HEK293T (cell line): ENCODE data around the gene HS6ST2.

Experiments
- CTCF ChIA-PET: fragments of 350-600 bp; formaldehyde crosslinking; extraction: SDS; loops from one replicate; lab custom pipeline; 2021; ENCODE audit warnings: antibody characterized with exemption, inconsistent platforms; lab: Yijun Ruan, JAX
- POLR2A ChIA-PET: fragments of 350-600 bp; formaldehyde crosslinking; extraction: SDS; loops from one replicate; lab custom pipeline; 2020; ENCODE audit warnings: antibody characterized with exemption, inconsistent platforms; lab: Yijun Ruan, JAX
- DNase-seq: peaks from one replicate; pipeline ENCODE4 v3.0.0; 2012; ENCODE audit warnings: mixed read lengths; ENCODE audit errors: extremely low spot score
- ARNT ChIP-seq: fragments of 450-650 bp; IDR thresholded peaks from 2 replicates; pipeline ENCODE4 v1.6.1; 2017; ENCODE audit warnings: mild to moderate bottlenecking
- BHLHE40 ChIP-seq: fragments of 450-650 bp; IDR thresholded peaks from 2 replicates; pipeline ENCODE4 v1.6.1; 2016; ENCODE audit warnings: mild to moderate bottlenecking, moderate library complexity, borderline replicate concordance
- CTBP1 ChIP-seq: fragments of 450-650 bp; IDR thresholded peaks from 2 replicates; pipeline ENCODE4 v1.6.1; 2016; ENCODE audit warnings: borderline replicate concordance
- ELF4 ChIP-seq: fragments of 450-650 bp; IDR thresholded peaks from 2 replicates; pipeline ENCODE4 v1.6.1; 2017; ENCODE audit warnings: antibody characterized with exemption
- FOXA1 ChIP-seq: fragments of 450-650 bp; IDR thresholded peaks from 2 replicates; pipeline ENCODE4 v1.6.1; 2016; ENCODE audit warnings: mild to moderate bottlenecking
- FOXK2 ChIP-seq: fragments of 450-650 bp; IDR thresholded peaks from 2 replicates; pipeline ENCODE4 v1.6.1; 2016; ENCODE audit warnings: mild to moderate bottlenecking
- FOXM1 ChIP-seq: fragments of 450-650 bp; IDR thresholded peaks from 2 replicates; pipeline ENCODE4 v1.6.1; 2017; ENCODE audit warnings: mild to moderate bottlenecking, borderline replicate concordance
- HDGF ChIP-seq: fragments of 450-650 bp; IDR thresholded peaks from 2 replicates; pipeline ENCODE4 v1.6.1; 2017; ENCODE audit warnings: antibody characterized with exemption, borderline replicate concordance
- L3MBTL2 ChIP-seq: fragments of 450-650 bp; conservative IDR thresholded peaks from 2 replicates; pipeline ENCODE4 v1.6.1; 2016; ENCODE audit warnings: mild to moderate bottlenecking
- LEF1 ChIP-seq: fragments of 450-650 bp; IDR thresholded peaks from 2 replicates; pipeline ENCODE4 v1.6.1; 2017; ENCODE audit warnings: mild to moderate bottlenecking, borderline replicate concordance
- NFRKB ChIP-seq: fragments of 450-650 bp; IDR thresholded peaks from 2 replicates; pipeline ENCODE4 v1.6.1; 2016; ENCODE audit warnings: mild to moderate bottlenecking, moderate library complexity
- PKNOX1 ChIP-seq: fragments of 450-650 bp; IDR thresholded peaks from 2 replicates; pipeline ENCODE4 v1.6.1; 2016
- SP1 ChIP-seq: fragments of 450-650 bp; IDR thresholded peaks from 2 replicates; pipeline ENCODE4 v1.6.1; 2017
- SUZ12 ChIP-seq: fragments of 450-650 bp; IDR thresholded peaks from 2 replicates; pipeline ENCODE4 v1.6.1; 2016; ENCODE audit warnings: mild to moderate bottlenecking
- TARDBP ChIP-seq: fragments of 450-650 bp; IDR thresholded peaks from 2 replicates; pipeline ENCODE4 v1.6.1; 2016
- ZNF384 ChIP-seq: fragments of 450-650 bp; IDR thresholded peaks from 2 replicates; pipeline ENCODE4 v1.6.1; 2016

The HS6ST2 gene

GRCh38 chrX:132833373-132833772, 125.1 kb downstream of the HS6ST2 start:
- DNase-seq = no peak
- no peak for TF ChIP-seq ARNT
- no peak for TF ChIP-seq FOXK2
- TF ChIP-seq CTBP1 = no peak
- TF ChIP-seq ZNF384 = no peak
- TF ChIP-seq FOXA1 = no peak
- TF ChIP-seq SP1 = no peak
- no peak for TF ChIP-seq HDGF
- TF ChIP-seq BHLHE40 = no peak
- TF ChIP-seq PKNOX1 = no peak
- TF ChIP-seq SUZ12 = no peak
- no peak for TF ChIP-seq L3MBTL2
- TF ChIP-seq LEF1 = no peak
- no peak for TF ChIP-seq ELF4
- TF ChIP-seq TARDBP = no peak
- no peak for TF ChIP-seq FOXM1
- no peak for TF ChIP-seq NFRKB
- POLR2A ChIA-PET = no interaction called here
- CTCF ChIA-PET = no interaction called here

- no peak for DNase-seq
- POLR2A ChIA-PET = no interaction called here
- no peak for TF ChIP-seq PKNOX1
- no peak for TF ChIP-seq FOXM1
- no peak for TF ChIP-seq NFRKB
- CTCF ChIA-PET = interaction anchor here (0.9 to 1.1 kb wide), 2 partner anchors 112 to 118 kb away, joined by 3 read pairs; no protein-coding TSS in a partner anchor
These were observed 127.0 kb downstream of the HS6ST2 start for GRCh38 chrX:132831336-132831973.

GRCh38 chrX:132822634-132823012, 135.8 kb downstream of the HS6ST2 start:
- TF ChIP-seq ARNT = no peak
- no peak for TF ChIP-seq SUZ12
- no peak for TF ChIP-seq FOXK2
- no peak for TF ChIP-seq LEF1
- no peak for TF ChIP-seq TARDBP
- POLR2A ChIA-PET = no interaction called here
- CTCF ChIA-PET = interaction anchor here (1.2 kb wide), 1 partner anchor 12 kb away, joined by 4 read pairs; no protein-coding TSS in a partner anchor
- no peak for DNase-seq

GRCh38 chrX:132821974-132822633, 136.3 kb downstream of the HS6ST2 start:
- TF ChIP-seq CTBP1 (no peak), ARNT (no peak), FOXM1 (no peak), L3MBTL2 (no peak), BHLHE40 (no peak), FOXK2 (no peak)
- POLR2A ChIA-PET = no interaction called here
- CTCF ChIA-PET = interaction anchor here (1.2 kb wide), 1 partner anchor 12 kb away, joined by 4 read pairs; no protein-coding TSS in a partner anchor
- no peak for DNase-seq

GRCh38 chrX:132820675-132821074, 137.8 kb downstream of the HS6ST2 start:
- CTCF ChIA-PET = no interaction called here
- POLR2A ChIA-PET = no interaction called here
- TF ChIP-seq BHLHE40 = no peak
- TF ChIP-seq SUZ12 = no peak
- TF ChIP-seq TARDBP = no peak
- no peak for TF ChIP-seq PKNOX1
- no peak for TF ChIP-seq FOXM1
- no peak for TF ChIP-seq SP1
- TF ChIP-seq ZNF384 = no peak
- no peak for TF ChIP-seq LEF1
- TF ChIP-seq FOXK2 = no peak
- no peak for TF ChIP-seq HDGF
- TF ChIP-seq FOXA1 = no peak
- DNase-seq = no peak

- DNase-seq = no peak
- no peak for TF ChIP-seq HDGF
- TF ChIP-seq BHLHE40 = no peak
- no peak for TF ChIP-seq FOXA1
- TF ChIP-seq PKNOX1 = no peak
- POLR2A ChIA-PET = no interaction called here
- CTCF ChIA-PET = no interaction called here
These were observed 138.6 kb downstream of the HS6ST2 start for GRCh38 chrX:132819711-132820264.
